ENCODE data around the gene PLEKHA5.

PLEKHA5 gene

DNA sequence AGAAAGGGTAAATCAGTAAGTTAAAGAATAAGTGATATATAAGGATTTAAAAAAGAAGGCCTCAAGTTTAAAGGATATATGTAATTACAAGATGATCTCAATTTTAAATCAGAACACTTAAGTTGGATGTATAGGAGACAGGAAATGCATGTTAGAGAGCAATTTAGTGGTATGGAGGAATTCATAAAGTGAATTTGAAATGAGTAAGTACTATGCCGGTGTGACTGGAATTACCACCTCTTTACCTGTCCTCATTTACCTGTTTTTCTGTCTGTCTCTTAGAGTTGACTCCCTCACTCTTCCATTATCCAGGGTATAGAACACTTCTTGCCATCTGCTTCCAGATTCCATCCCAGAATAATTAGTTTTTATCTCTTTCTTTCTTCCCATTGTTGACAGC lies 73.5 kb downstream of the PLEKHA5 start:
- H3K4me3 ChIP-seq (ENCODE audit: low read depth, low read length), result no peak overlapping the region
- H3K9ac ChIP-seq (ENCODE audit: low read depth, low read length), result no peak overlapping the region
- no peak overlapping the region for H3K27ac ChIP-seq (ENCODE audit: low read depth, low read length)
- no peaks in the 10 kb centered on the region for H3K27me3 ChIP-seq (ENCODE audit: control insufficient read depth, insufficient read depth, low read length)
- peaks cover 6% of the 10 kb centered on the region; the same call in 1 of the 2 replicates for H3K36me3 ChIP-seq (ENCODE audit: control insufficient read depth, insufficient read depth, low read length)
- H3K4me1 ChIP-seq (ENCODE audit: control insufficient read depth, insufficient read depth, low read length), result peaks cover 57% of the 10 kb centered on the region
- H3K9me3 ChIP-seq (ENCODE audit: control insufficient read depth, insufficient read depth, low read length), result no peaks in the 10 kb centered on the region

DNA sequence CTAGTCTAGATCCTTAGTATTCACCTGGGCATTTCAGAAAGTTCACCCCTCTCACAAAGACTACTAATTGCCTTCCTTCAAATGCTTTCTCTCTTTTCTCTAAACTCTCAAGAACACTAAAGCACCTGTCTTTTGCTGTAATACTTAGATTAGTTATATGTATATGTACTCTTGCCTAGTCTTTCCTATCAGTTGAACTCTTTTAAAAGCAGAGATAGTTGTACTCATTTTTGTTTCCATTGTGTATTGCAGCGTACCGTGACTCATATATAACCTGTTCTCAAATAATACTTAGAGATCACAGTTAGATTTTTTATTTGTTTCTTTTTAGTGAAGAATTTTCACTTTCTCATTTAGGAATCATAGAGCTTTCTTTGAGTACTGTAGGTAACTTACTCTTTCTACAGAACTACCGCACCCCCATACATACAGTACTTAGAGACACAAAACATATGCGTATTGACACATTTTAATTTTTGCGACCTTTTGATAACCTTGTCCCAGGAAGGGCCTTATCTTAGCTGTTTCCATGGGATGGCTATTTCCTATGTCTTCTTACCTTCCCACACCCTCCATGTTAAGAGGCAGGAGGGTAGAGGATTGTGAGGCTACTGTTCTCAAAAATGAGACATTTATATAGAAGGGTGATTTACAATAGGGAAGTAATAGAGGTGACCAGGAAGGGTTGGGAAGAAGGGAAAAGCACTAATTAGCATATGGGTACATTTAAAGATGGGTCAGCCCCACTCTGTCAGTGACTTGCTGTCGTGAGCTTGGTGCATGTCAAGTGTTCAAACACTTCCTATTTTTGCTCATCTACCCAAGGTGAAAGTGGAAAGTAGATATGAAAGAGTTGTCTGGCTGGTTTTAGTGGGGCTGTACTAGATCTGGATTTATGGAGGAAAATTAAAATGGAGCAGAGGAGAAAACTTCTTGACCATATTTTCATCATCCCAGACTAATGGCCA lies 74.3 kb downstream of the PLEKHA5 start:
- H3K4me1 ChIP-seq (ENCODE audit: control insufficient read depth, insufficient read depth, low read length), result peaks cover 50% of the 10 kb centered on the region
- no peaks in the 10 kb centered on the region for H3K27me3 ChIP-seq (ENCODE audit: control insufficient read depth, insufficient read depth, low read length)
- no peaks in the 10 kb centered on the region for H3K9me3 ChIP-seq (ENCODE audit: control insufficient read depth, insufficient read depth, low read length)
- no peak overlapping the region for H3K9ac ChIP-seq (ENCODE audit: low read depth, low read length)
- no peak overlapping the region for H3K27ac ChIP-seq (ENCODE audit: low read depth, low read length)
- H3K36me3 ChIP-seq (ENCODE audit: control insufficient read depth, insufficient read depth, low read length), result peaks cover 6% of the 10 kb centered on the region; the same call in 1 of the 2 replicates
- H3K4me3 ChIP-seq (ENCODE audit: low read depth, low read length), result no peak overlapping the region

DNA sequence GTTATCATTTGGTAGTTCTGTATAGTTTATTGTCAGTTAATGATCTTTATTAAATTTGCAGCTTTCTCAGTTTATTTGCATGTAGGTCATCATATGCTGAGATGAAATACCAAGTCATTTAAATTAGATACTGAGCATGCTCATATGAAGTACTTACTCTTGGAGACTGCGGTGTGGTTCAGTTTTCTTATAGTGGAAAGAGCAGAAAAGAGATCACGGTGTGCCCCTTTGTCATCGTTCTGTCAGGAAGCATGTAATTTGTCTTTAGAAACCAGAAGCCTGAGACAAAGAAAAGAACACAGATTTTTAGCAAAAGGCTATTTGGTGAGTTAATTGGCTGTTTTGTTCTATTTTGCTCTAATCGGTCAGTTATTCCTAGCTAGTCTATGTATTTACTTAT lies 75.6 kb downstream of the PLEKHA5 start:
- Histone ChIP-seq H3K9me3 (ENCODE audit: control insufficient read depth, insufficient read depth, low read length) (no peaks in the 10 kb centered on the region), H3K4me1 (ENCODE audit: control insufficient read depth, insufficient read depth, low read length) (peaks cover 38% of the 10 kb centered on the region), H3K36me3 (ENCODE audit: control insufficient read depth, insufficient read depth, low read length) (peaks cover 6% of the 10 kb centered on the region; the same call in 1 of the 2 replicates), H3K27me3 (ENCODE audit: control insufficient read depth, insufficient read depth, low read length) (no peaks in the 10 kb centered on the region), H3K27ac (ENCODE audit: low read depth, low read length) (peak overlapping the region; percentile 15), H3K9ac (ENCODE audit: low read depth, low read length) (no peak overlapping the region), H3K4me3 (ENCODE audit: low read depth, low read length) (no peak overlapping the region)

DNA sequence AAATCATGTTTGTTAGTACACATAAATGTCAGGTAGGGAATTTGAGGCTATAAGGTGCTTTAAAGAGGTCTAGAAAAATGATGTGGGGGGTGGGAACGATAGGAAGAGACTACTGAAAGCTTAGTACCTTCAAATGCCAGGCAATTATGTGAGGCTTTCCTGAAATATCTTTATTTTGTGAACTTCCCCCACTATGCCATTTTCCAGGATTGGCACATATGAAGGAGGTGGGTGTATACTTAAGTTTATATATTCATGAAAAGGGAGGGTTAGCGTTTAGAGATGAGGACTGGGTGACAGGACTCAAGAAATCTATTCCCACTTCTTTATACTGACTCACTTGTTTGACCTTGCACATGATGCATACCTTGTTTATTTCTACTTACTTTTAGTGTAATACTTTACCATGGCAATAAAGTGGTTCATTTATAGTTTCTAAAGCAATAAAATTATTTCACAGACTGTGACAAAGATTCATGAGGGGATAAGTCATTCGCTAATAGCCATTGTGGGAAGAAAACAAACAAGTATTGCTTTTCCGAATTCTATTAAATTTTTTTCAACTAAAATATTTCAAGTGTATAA lies 77.1 kb downstream of the PLEKHA5 start:
- H3K9ac ChIP-seq (ENCODE audit: low read depth, low read length), result no peak overlapping the region

DNA sequence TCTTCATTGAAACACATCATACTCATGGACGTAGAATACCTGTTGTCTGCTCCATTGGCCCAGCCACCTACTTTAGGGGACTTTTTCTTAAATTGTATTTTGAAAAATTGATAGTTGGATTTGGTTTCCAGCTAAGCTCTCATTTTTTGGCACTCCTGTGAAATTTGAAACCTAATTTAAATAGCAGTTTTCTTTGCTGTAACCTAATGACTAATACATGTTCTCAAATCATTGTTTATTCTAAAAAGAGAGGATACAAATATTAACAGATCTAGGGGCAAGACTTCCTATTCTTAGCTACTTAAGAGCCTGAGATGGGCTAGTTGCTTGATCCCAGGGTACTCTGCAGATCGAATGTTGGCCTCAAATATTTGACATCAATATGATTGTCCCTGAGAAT lies 78.9 kb downstream of the PLEKHA5 start:
- no peak overlapping the region for H3K27ac ChIP-seq (ENCODE audit: low read depth, low read length)

More for the DNA sequence above, 77.1 kb downstream of the PLEKHA5 start:
- peaks cover 6% of the 10 kb centered on the region; the same call in 1 of the 2 replicates for H3K36me3 ChIP-seq (ENCODE audit: control insufficient read depth, insufficient read depth, low read length)
- no peaks in the 10 kb centered on the region for H3K27me3 ChIP-seq (ENCODE audit: control insufficient read depth, insufficient read depth, low read length)
- H3K4me3 ChIP-seq (ENCODE audit: low read depth, low read length), result no peak overlapping the region
- H3K9me3 ChIP-seq (ENCODE audit: control insufficient read depth, insufficient read depth, low read length), result no peaks in the 10 kb centered on the region
- H3K4me1 ChIP-seq (ENCODE audit: control insufficient read depth, insufficient read depth, low read length), result peaks cover 32% of the 10 kb centered on the region
- no peak overlapping the region for H3K27ac ChIP-seq (ENCODE audit: low read depth, low read length)

DNA sequence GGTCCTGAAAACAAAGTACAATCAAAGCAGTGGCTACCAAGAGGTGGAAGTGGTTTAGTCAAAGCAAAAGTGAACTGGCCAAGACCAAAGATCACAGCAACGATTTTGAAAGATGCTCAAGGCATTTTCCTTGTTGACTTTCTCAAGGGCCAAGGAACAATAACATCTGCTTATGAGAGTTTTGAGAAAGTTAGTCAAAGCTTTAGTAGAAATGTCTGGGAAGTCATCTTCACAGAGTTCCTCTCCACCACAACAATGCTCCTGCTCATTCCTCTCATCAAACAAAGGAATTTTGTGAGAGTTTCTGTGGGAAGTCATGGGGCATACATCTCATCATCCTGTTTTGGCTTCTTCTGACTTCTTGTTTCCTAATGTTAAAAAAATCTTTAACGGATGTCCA lies 80.1 kb downstream of the PLEKHA5 start:
- no peak overlapping the region for H3K9ac ChIP-seq (ENCODE audit: low read depth, low read length)
- peaks cover 33% of the 10 kb centered on the region for H3K4me1 ChIP-seq (ENCODE audit: control insufficient read depth, insufficient read depth, low read length)
- H3K36me3 ChIP-seq (ENCODE audit: control insufficient read depth, insufficient read depth, low read length), result peaks cover 6% of the 10 kb centered on the region; the same call in 1 of the 2 replicates
- H3K27ac ChIP-seq (ENCODE audit: low read depth, low read length), result no peak overlapping the region
- H3K27me3 ChIP-seq (ENCODE audit: control insufficient read depth, insufficient read depth, low read length), result no peaks in the 10 kb centered on the region
- H3K4me3 ChIP-seq (ENCODE audit: low read depth, low read length), result no peak overlapping the region
- no peaks in the 10 kb centered on the region for H3K9me3 ChIP-seq (ENCODE audit: control insufficient read depth, insufficient read depth, low read length)

More for the DNA sequence above, 78.9 kb downstream of the PLEKHA5 start:
- Histone ChIP-seq H3K4me3 (ENCODE audit: low read depth, low read length) (no peak overlapping the region), H3K9me3 (ENCODE audit: control insufficient read depth, insufficient read depth, low read length) (no peaks in the 10 kb centered on the region), H3K9ac (ENCODE audit: low read depth, low read length) (no peak overlapping the region), H3K36me3 (ENCODE audit: control insufficient read depth, insufficient read depth, low read length) (peaks cover 6% of the 10 kb centered on the region; the same call in 1 of the 2 replicates), H3K27me3 (ENCODE audit: control insufficient read depth, insufficient read depth, low read length) (no peaks in the 10 kb centered on the region), H3K4me1 (ENCODE audit: control insufficient read depth, insufficient read depth, low read length) (peaks cover 33% of the 10 kb centered on the region)

DNA sequence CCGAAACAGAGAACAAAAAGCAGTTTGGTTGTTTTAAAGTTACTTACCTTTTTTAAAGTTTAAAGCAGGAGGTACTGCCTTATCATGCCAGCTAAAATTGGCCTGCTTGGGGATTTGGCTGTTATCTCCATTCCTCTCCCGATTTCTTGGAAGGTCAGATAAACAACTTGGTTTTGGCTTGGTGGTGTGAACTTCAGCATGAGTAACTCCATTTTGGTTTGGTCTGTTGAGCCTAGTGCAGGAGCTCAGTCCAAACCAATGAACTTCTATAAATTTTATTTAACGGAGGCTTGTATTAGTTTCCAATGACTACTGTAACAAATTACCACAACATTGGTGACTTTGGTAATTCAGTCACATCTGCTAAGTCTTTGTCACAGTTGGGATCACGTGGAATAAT lies 82.3 kb downstream of the PLEKHA5 start:
- H3K4me1 ChIP-seq (ENCODE audit: control insufficient read depth, insufficient read depth, low read length), result peaks cover 22% of the 10 kb centered on the region
- H3K36me3 ChIP-seq (ENCODE audit: control insufficient read depth, insufficient read depth, low read length), result peaks cover 6% of the 10 kb centered on the region; the same call in 1 of the 2 replicates
- no peaks in the 10 kb centered on the region for H3K9me3 ChIP-seq (ENCODE audit: control insufficient read depth, insufficient read depth, low read length)
- no peak overlapping the region for H3K9ac ChIP-seq (ENCODE audit: low read depth, low read length)
- H3K4me3 ChIP-seq (ENCODE audit: low read depth, low read length), result no peak overlapping the region
- no peaks in the 10 kb centered on the region for H3K27me3 ChIP-seq (ENCODE audit: control insufficient read depth, insufficient read depth, low read length)
- H3K27ac ChIP-seq (ENCODE audit: low read depth, low read length), result no peak overlapping the region

DNA sequence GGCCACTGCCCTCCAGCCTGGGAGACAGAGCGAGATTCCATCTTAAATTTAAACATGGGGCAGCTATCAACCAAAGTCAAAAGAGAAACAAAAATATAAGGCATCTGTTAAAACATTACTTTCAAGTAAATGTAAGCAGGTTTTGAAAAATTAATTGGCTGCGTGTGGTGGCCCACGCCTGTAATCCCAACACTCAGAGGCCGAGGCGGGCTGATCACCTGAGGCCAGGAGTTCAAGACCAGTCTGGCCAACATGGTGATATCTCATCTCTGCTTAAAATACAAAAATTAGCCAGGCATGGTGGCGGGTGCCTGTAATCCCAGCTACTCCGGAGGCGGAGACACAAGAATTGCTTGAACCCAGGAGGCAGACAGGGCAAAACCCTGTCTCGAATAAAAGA lies 82.7 kb downstream of the PLEKHA5 start:
- peaks cover 4% of the 10 kb centered on the region; the same call in 1 of the 2 replicates for H3K36me3 ChIP-seq (ENCODE audit: control insufficient read depth, insufficient read depth, low read length)
- no peaks in the 10 kb centered on the region for H3K27me3 ChIP-seq (ENCODE audit: control insufficient read depth, insufficient read depth, low read length)
- H3K4me3 ChIP-seq (ENCODE audit: low read depth, low read length), result no peak overlapping the region
- no peaks in the 10 kb centered on the region for H3K9me3 ChIP-seq (ENCODE audit: control insufficient read depth, insufficient read depth, low read length)
- H3K4me1 ChIP-seq (ENCODE audit: control insufficient read depth, insufficient read depth, low read length), result peaks cover 22% of the 10 kb centered on the region
- no peak overlapping the region for H3K27ac ChIP-seq (ENCODE audit: low read depth, low read length)
- H3K9ac ChIP-seq (ENCODE audit: low read depth, low read length), result no peak overlapping the region

DNA sequence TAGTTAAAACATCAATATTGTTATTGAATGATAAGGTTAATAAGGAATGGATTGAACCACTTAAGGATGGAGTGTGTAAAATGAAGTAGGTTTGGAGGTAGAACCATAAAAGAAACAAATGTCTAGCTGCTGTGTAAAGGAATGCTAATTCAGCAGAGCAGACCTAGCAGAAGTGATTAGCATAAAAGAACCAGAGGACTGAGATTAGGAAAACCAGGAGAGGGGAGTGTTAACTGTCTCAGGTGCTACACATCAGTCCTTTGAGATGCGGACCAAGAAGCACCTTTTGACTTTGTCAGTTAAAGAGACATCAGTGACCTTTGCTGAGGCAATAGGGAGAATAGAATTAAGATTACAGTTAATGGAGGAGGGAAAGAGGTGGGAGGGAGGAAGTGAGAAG lies 84.5 kb downstream of the PLEKHA5 start:
- Histone ChIP-seq H3K4me3 (ENCODE audit: low read depth, low read length) (no peak overlapping the region), H3K9ac (ENCODE audit: low read depth, low read length) (no peak overlapping the region), H3K9me3 (ENCODE audit: control insufficient read depth, insufficient read depth, low read length) (no peaks in the 10 kb centered on the region), H3K4me1 (ENCODE audit: control insufficient read depth, insufficient read depth, low read length) (peaks cover 31% of the 10 kb centered on the region), H3K27ac (ENCODE audit: low read depth, low read length) (no peak overlapping the region), H3K27me3 (ENCODE audit: control insufficient read depth, insufficient read depth, low read length) (no peaks in the 10 kb centered on the region), H3K36me3 (ENCODE audit: control insufficient read depth, insufficient read depth, low read length) (no peaks in the 10 kb centered on the region)

DNA sequence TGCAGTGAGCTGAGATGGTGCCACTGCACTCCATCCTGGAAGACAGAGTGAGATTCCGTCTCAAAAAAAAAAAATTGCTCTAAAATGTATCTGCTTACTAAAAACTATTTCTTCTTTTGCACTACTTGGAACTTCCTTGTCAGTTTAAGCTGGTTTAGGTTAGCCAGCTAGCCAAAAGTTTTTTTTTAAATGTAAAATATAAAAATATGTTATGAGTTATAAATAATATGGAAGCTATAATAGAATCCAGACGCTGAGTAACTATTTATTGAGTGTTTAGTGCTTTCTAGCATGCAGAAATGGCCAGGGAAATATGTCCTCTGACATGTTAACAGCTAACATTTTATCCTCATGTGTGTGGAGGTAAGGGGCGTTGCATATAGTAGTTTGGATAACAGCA lies 85.6 kb downstream of the PLEKHA5 start:
- Histone ChIP-seq H3K27me3 (ENCODE audit: control insufficient read depth, insufficient read depth, low read length) (no peaks in the 10 kb centered on the region), H3K36me3 (ENCODE audit: control insufficient read depth, insufficient read depth, low read length) (no peaks in the 10 kb centered on the region), H3K27ac (ENCODE audit: low read depth, low read length) (no peak overlapping the region), H3K4me3 (ENCODE audit: low read depth, low read length) (no peak overlapping the region), H3K9me3 (ENCODE audit: control insufficient read depth, insufficient read depth, low read length) (no peaks in the 10 kb centered on the region), H3K9ac (ENCODE audit: low read depth, low read length) (no peak overlapping the region), H3K4me1 (ENCODE audit: control insufficient read depth, insufficient read depth, low read length) (peaks cover 37% of the 10 kb centered on the region)

DNA sequence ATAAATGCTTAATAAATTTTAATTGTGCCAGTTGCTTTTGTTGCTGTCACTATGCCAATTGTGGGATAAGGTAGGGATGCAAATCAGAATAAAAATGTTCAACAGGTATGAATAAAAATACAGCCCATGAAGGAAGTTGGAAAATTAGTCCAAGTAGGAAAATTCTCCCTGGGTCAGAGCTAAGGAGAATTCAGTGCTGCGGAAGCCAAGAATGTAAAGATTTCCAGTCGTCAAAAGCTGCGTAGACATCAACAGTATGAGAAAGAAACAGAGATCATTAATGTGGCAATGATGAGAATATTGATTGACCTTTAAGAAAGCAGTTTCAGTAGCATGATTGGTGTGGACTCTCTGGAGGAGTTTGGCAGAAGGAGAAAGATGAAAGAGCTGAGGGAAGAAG lies 87.9 kb downstream of the PLEKHA5 start:
- H3K9me3 ChIP-seq (ENCODE audit: control insufficient read depth, insufficient read depth, low read length), result no peaks in the 10 kb centered on the region
- H3K4me1 ChIP-seq (ENCODE audit: control insufficient read depth, insufficient read depth, low read length), result peaks cover 54% of the 10 kb centered on the region
- H3K36me3 ChIP-seq (ENCODE audit: control insufficient read depth, insufficient read depth, low read length), result no peaks in the 10 kb centered on the region
- H3K27ac ChIP-seq (ENCODE audit: low read depth, low read length), result no peak overlapping the region
- no peaks in the 10 kb centered on the region for H3K27me3 ChIP-seq (ENCODE audit: control insufficient read depth, insufficient read depth, low read length)
- no peak overlapping the region for H3K4me3 ChIP-seq (ENCODE audit: low read depth, low read length)
- H3K9ac ChIP-seq (ENCODE audit: low read depth, low read length), result no peak overlapping the region

Measured in HUES48 (cell line).